OCI-LY1 (cell line): Measurements from ENCODE around the gene MUC2.

Experiments used
- H2AFZ ChIP-seq: fragments of 200-600 bp; sonication (generic), shearing (Covaris generic); 2 replicates; pipeline ENCODE4 v1.6.0; 2014; ENCODE audit warnings: antibody characterized with exemption, mild to moderate bottlenecking, low read length
- H3F3A ChIP-seq: fragments of 200-600 bp; sonication (generic), shearing (Covaris generic); 2 replicates; pipeline ENCODE4 v1.6.0; 2014; ENCODE audit warnings: mild to moderate bottlenecking, antibody characterized with exemption, low read length, moderate library complexity; ENCODE audit not compliant: insufficient read depth
- H3K27ac ChIP-seq: fragments of 200-600 bp; sonication (generic); 2 replicates; pipeline ENCODE4 v1.5.1; 2014; ENCODE audit warnings: low read length, mixed run types, mild to moderate bottlenecking, low read depth; ENCODE audit not compliant: poor library complexity, severe bottlenecking
- H3K27me3 ChIP-seq: fragments of 200-600 bp; sonication (generic); 2 replicates; pipeline ENCODE4 v1.6.0; 2014; ENCODE audit warnings: antibody characterized with exemption, mild to moderate bottlenecking, low read length, moderate library complexity; ENCODE audit not compliant: insufficient read depth
- H3K36me3 ChIP-seq: fragments of 200-600 bp; sonication (generic); 2 replicates; pipeline ENCODE4 v1.6.1; 2014; ENCODE audit warnings: mild to moderate bottlenecking, antibody characterized with exemption, low read length, moderate library complexity, mixed read lengths; ENCODE audit not compliant: insufficient read depth
- H3K4me1 ChIP-seq: fragments of 200-600 bp; sonication (generic); 2 replicates; pipeline ENCODE4 v1.5.1; 2014; ENCODE audit warnings: mild to moderate bottlenecking, low read length, moderate library complexity; ENCODE audit not compliant: insufficient read depth, severe bottlenecking
- H3K4me2 ChIP-seq: fragments of 200-600 bp; sonication (generic), shearing (Covaris generic); 2 replicates; pipeline ENCODE4 v1.6.1; 2014; ENCODE audit warnings: low read length
- H3K4me3 ChIP-seq: fragments of 200-600 bp; sonication (generic); 2 replicates; pipeline ENCODE4 v1.5.1; 2014; ENCODE audit warnings: low read length, low read depth, mild to moderate bottlenecking, mixed read lengths; ENCODE audit not compliant: poor library complexity, severe bottlenecking
- H3K79me2 ChIP-seq: fragments of 200-600 bp; shearing (Covaris generic); 2 replicates; pipeline ENCODE4 v1.6.1; 2016; ENCODE audit warnings: mixed run types, low read length, mixed read lengths; ENCODE audit not compliant: insufficient read depth
- H3K9ac ChIP-seq: fragments of 200-600 bp; sonication (generic), shearing (Covaris generic); 2 replicates; pipeline ENCODE4 v1.6.1; 2014; ENCODE audit warnings: mild to moderate bottlenecking, low read length, mixed read lengths
- H3K9me2 ChIP-seq: fragments of 200-600 bp; sonication (generic), shearing (Covaris generic); 2 replicates; pipeline ENCODE4 v1.6.1; 2014; ENCODE audit warnings: low read depth, mild to moderate bottlenecking, low read length, mixed read lengths
- H3K9me3 ChIP-seq: fragments of 200-600 bp; shearing (Covaris generic); 2 replicates; pipeline ENCODE4 v1.6.1; 2014; ENCODE audit warnings: low read length, mixed read lengths
- H4K20me1 ChIP-seq: fragments of 200-600 bp; sonication (generic), shearing (Covaris generic); 2 replicates; pipeline ENCODE4 v1.6.0; 2016; ENCODE audit warnings: mild to moderate bottlenecking, low read length; ENCODE audit not compliant: insufficient read depth
- EZH2 ChIP-seq: fragments of 200-600 bp; sonication (generic), shearing (Covaris generic); IDR thresholded peaks from 2 replicates; pipeline ENCODE4 v1.8.0; 2017; ENCODE audit warnings: borderline replicate concordance, mixed run types, mild to moderate bottlenecking, antibody characterized with exemption, low read length, moderate library complexity, mixed read lengths
- TF ChIP-seq, protein P1 (sequence below): fragments of 200-600 bp; sonication (generic), shearing (Covaris generic); IDR thresholded peaks from 2 replicates; pipeline ENCODE4 v1.5.1; 2017; ENCODE audit warnings: mild to moderate bottlenecking, antibody characterized with exemption, low read length, moderate library complexity, mixed read lengths

Gene MUC2

DNA sequence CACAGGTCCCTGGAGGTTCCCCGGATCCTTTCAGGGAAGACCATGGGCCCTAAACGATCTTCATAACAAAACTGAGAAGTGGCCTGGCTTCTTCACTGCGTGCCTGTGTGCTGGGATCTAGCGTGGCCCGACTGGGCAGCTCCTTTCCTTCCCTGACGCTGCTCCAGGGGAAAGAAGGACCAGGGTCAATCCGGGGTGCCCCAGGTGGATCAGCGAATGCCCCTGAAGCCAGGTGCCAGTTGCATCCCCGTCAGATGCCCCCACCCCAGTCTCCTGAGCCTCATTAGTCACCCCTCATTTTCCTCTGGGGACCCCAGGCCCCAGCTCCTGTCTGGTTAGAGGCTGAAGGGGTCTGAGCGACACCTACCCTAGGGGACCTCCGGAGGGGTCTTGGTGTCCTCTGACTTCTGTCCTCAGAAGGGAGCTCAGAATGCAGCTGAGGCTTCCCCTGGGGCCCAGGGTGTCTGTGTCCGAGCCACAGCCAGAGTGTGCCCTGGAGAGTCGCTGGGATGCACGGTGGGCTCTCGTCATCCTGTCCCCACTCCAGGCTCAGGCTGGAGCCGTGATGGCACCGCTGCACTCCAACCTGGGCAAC lies 19.5 kb upstream of the MUC2 start:
- H3K27me3 ChIP-seq = no peaks in the 10 kb centered on the region
- H3K9me2 ChIP-seq = no peaks in the 10 kb centered on the region
- no peaks in the 10 kb centered on the region for H3K36me3 ChIP-seq
- TF ChIP-seq, protein P1, sequence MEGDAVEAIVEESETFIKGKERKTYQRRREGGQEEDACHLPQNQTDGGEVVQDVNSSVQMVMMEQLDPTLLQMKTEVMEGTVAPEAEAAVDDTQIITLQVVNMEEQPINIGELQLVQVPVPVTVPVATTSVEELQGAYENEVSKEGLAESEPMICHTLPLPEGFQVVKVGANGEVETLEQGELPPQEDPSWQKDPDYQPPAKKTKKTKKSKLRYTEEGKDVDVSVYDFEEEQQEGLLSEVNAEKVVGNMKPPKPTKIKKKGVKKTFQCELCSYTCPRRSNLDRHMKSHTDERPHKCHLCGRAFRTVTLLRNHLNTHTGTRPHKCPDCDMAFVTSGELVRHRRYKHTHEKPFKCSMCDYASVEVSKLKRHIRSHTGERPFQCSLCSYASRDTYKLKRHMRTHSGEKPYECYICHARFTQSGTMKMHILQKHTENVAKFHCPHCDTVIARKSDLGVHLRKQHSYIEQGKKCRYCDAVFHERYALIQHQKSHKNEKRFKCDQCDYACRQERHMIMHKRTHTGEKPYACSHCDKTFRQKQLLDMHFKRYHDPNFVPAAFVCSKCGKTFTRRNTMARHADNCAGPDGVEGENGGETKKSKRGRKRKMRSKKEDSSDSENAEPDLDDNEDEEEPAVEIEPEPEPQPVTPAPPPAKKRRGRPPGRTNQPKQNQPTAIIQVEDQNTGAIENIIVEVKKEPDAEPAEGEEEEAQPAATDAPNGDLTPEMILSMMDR = no peak
- no peak for TF ChIP-seq EZH2
- no peaks in the 10 kb centered on the region for H3K4me1 ChIP-seq
- no peaks in the 10 kb centered on the region for H3K79me2 ChIP-seq
- no peak overlapping the region for H3K27ac ChIP-seq
- no peak overlapping the region for H3K4me2 ChIP-seq
- no peaks in the 10 kb centered on the region for H3F3A ChIP-seq
- H3K9ac ChIP-seq = no peak overlapping the region
- no peaks in the 10 kb centered on the region for H3K9me3 ChIP-seq
- no peak overlapping the region for H2AFZ ChIP-seq
- H4K20me1 ChIP-seq = no peaks in the 10 kb centered on the region
- no peak overlapping the region for H3K4me3 ChIP-seq

DNA sequence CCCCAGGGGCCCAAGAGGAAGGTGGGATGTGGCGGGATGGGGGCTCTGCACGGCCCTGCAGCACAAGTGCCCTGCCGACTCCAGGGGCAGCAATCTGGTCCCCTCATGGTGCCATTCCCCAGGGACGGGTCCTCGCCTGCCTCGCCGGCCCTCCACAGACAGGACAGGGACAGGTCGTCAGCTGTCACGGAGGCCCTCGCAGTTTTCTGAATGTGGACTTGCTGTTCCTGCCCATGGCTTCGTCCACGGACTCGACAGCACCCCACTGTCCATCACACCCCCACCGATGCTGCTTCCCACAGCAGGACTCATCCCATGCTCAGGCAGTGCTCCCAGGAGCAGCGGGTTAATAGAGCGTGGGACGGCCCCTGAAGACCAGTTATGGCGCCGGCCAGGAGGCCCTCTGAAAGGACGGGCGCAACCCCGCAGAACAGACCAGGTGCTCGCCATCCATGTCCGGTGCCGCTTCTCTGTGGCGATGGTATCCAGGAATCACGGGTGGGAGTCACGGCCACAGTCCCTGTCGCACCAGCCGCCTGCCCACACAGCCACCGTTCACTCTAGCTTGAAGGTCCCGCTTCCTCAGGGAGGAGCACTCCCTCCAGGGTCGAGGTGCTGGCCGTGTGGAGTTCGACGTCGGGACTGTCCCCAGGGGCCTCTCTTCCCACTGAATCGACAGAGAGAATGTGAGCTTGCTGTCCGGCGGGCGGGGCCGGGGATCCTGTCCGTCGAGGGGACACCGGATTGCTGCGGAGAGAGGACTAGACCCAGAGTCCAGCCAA lies 18.5 kb upstream of the MUC2 start:
- TF ChIP-seq EZH2 = no peak
- no peaks in the 10 kb centered on the region; the same call in 1 of the 2 replicates for H3K27me3 ChIP-seq
- no peaks in the 10 kb centered on the region for H3K9me3 ChIP-seq
- H3K27ac ChIP-seq = no peak overlapping the region
- H2AFZ ChIP-seq = no peak overlapping the region
- no peaks in the 10 kb centered on the region for H4K20me1 ChIP-seq
- no peak overlapping the region for H3K4me3 ChIP-seq
- no peak overlapping the region for H3K9ac ChIP-seq
- H3K9me2 ChIP-seq = no peaks in the 10 kb centered on the region
- no peaks in the 10 kb centered on the region for H3K79me2 ChIP-seq
- no peaks in the 10 kb centered on the region for H3F3A ChIP-seq
- H3K4me2 ChIP-seq = no peak overlapping the region
- H3K36me3 ChIP-seq = no peaks in the 10 kb centered on the region
- no peaks in the 10 kb centered on the region for H3K4me1 ChIP-seq

- no peaks in the 10 kb centered on the region; the same call in 1 of the 2 replicates for H3K36me3 ChIP-seq
- TF ChIP-seq EZH2 = no peak
- TF ChIP-seq, protein P1 = no peak
Measured at GRCh38 chr11:1057806-1058205, 16.9 kb upstream of the MUC2 start.

GRCh38 chr11:1059759-1060158 lies 14.9 kb upstream of the MUC2 start:
- Histone ChIP-seq H3K4me1 (no peaks in the 10 kb centered on the region), H3K27ac (no peak overlapping the region), H4K20me1 (no peaks in the 10 kb centered on the region), H3K9me3 (no peaks in the 10 kb centered on the region), H2AFZ (no peak overlapping the region), H3K4me2 (no peak overlapping the region), H3K9me2 (no peaks in the 10 kb centered on the region), H3K27me3 (no peaks in the 10 kb centered on the region; the same call in 1 of the 2 replicates), H3K79me2 (no peaks in the 10 kb centered on the region), H3K9ac (no peak overlapping the region), H3K4me3 (no peak overlapping the region), H3K36me3 (no peaks in the 10 kb centered on the region; the same call in 1 of the 2 replicates), H3F3A (no peaks in the 10 kb centered on the region)
- no peak for TF ChIP-seq EZH2
- TF ChIP-seq, protein P1 = no peak

More at GRCh38 chr11:1057806-1058205, 16.9 kb upstream of the MUC2 start:
- Histone ChIP-seq H3K9ac (no peak overlapping the region), H3K79me2 (no peaks in the 10 kb centered on the region), H3K9me2 (no peaks in the 10 kb centered on the region), H3K4me2 (no peak overlapping the region), H3F3A (no peaks in the 10 kb centered on the region), H3K9me3 (no peaks in the 10 kb centered on the region), H3K27me3 (no peaks in the 10 kb centered on the region; the same call in 1 of the 2 replicates), H2AFZ (no peak overlapping the region), H4K20me1 (no peaks in the 10 kb centered on the region), H3K4me1 (no peaks in the 10 kb centered on the region), H3K4me3 (no peak overlapping the region), H3K27ac (no peak overlapping the region)
